H9 (cell line): ENCODE results near the gene CHMP4A. TPM values are rescaled to one million over a fixed set of nuclear protein-coding genes. Genes with fewer than 3 reads are reported as not detected.
"Not testable (repeated sequence)": the region's sequence is repeated elsewhere in the genome, so short reads cannot be mapped to it uniquely, and the experiment has no call there.

Experiments used
- DNase-seq: peaks from one replicate; pipeline ENCODE4 v3.0.0-alpha.2; 2017
- H2AFZ ChIP-seq: one replicate; pipeline ENCODE4 v1.6.1; 2013; ENCODE audit warnings: mild to moderate bottlenecking, low read length, control low read depth, moderate library complexity
- H2AK5ac ChIP-seq: 2 replicates; pipeline ENCODE4 v1.6.1; 2013; ENCODE audit warnings: low read length, control low read depth, mixed read lengths; ENCODE audit not compliant: insufficient read length
- H2BK120ac ChIP-seq: one replicate; pipeline ENCODE4 v1.6.1; 2013; ENCODE audit warnings: low read depth, mild to moderate bottlenecking, low read length, control low read depth, inconsistent platforms; ENCODE audit not compliant: poor library complexity, severe bottlenecking
- H2BK12ac ChIP-seq: 2 replicates; pipeline ENCODE4 v1.6.1; 2013; ENCODE audit warnings: low read length, control low read depth, mixed read lengths, low read depth; ENCODE audit not compliant: insufficient read length
- H2BK15ac ChIP-seq: 2 replicates; pipeline ENCODE4 v1.6.1; 2013; ENCODE audit warnings: low read depth, low read length, control low read depth
- H2BK20ac ChIP-seq: one replicate; pipeline ENCODE4 v1.6.1; 2013; ENCODE audit warnings: low read depth, mild to moderate bottlenecking, low read length, control low read depth, inconsistent platforms; ENCODE audit not compliant: poor library complexity, severe bottlenecking
- H2BK5ac ChIP-seq: 2 replicates; pipeline ENCODE4 v1.6.1; 2013; ENCODE audit warnings: low read length, control low read depth, mixed read lengths; ENCODE audit not compliant: insufficient read length
- H3K14ac ChIP-seq: 2 replicates; pipeline ENCODE4 v1.6.1; 2013; ENCODE audit warnings: low read length, control low read depth; ENCODE audit not compliant: insufficient read depth
- H3K18ac ChIP-seq: 2 replicates; pipeline ENCODE4 v1.6.1; 2013; ENCODE audit warnings: low read depth, mild to moderate bottlenecking, mixed read lengths, low read length, control low read depth; ENCODE audit not compliant: insufficient read length
- H3K23ac ChIP-seq: 2 replicates; pipeline ENCODE4 v1.6.1; 2013; ENCODE audit warnings: low read length, control low read depth, mixed read lengths, low read depth; ENCODE audit not compliant: insufficient read length
- H3K23me2 ChIP-seq: 2 replicates; pipeline ENCODE4 v1.6.1; 2013; ENCODE audit warnings: low read depth, mild to moderate bottlenecking, mixed read lengths, low read length, control low read depth; ENCODE audit not compliant: insufficient read length, poor library complexity, severe bottlenecking
- H3K27ac ChIP-seq: 2 replicates; pipeline ENCODE4 v1.5.1; 2013; ENCODE audit warnings: low read length, control low read depth, mixed read lengths, low read depth; ENCODE audit not compliant: insufficient read length
- H3K27me3 ChIP-seq: 2 replicates; pipeline ENCODE4 v1.6.1; 2013; ENCODE audit warnings: low read length, control low read depth, inconsistent platforms; ENCODE audit not compliant: insufficient read depth
- H3K4ac ChIP-seq: 2 replicates; pipeline ENCODE4 v1.6.1; 2013; ENCODE audit warnings: low read depth, mild to moderate bottlenecking, control low read depth, inconsistent platforms, low read length, moderate library complexity
- H3K4me1 ChIP-seq: 2 replicates; pipeline ENCODE4 v1.6.1; 2013; ENCODE audit warnings: low read length, control low read depth, inconsistent platforms; ENCODE audit not compliant: insufficient read depth
- H3K4me2 ChIP-seq: 2 replicates; pipeline ENCODE4 v1.6.1; 2013; ENCODE audit warnings: low read length, control low read depth, mixed read lengths; ENCODE audit not compliant: insufficient read length, insufficient read depth
- H3K56ac ChIP-seq: 2 replicates; pipeline ENCODE4 v1.6.1; 2013; ENCODE audit warnings: low read depth, mild to moderate bottlenecking, mixed read lengths, low read length, control low read depth; ENCODE audit not compliant: insufficient read length
- H3K79me1 ChIP-seq: 2 replicates; pipeline ENCODE4 v1.6.1; 2013; ENCODE audit warnings: low read depth, mild to moderate bottlenecking, moderate library complexity, low read length, control low read depth, inconsistent platforms; ENCODE audit not compliant: insufficient read depth, poor library complexity, severe bottlenecking
- H3K79me2 ChIP-seq: 2 replicates; pipeline ENCODE4 v1.6.1; 2013; ENCODE audit warnings: low read length, control low read depth, inconsistent platforms; ENCODE audit not compliant: insufficient read depth
- H3K9ac ChIP-seq: 2 replicates; pipeline ENCODE4 v1.6.1; 2013; ENCODE audit warnings: low read length, control low read depth, mixed read lengths; ENCODE audit not compliant: insufficient read length; ENCODE audit errors: extremely low read depth
- H3K9me3 ChIP-seq: one replicate; pipeline ENCODE4 v1.6.1; 2013; ENCODE audit warnings: low read depth, low read length, inconsistent platforms; ENCODE audit not compliant: control insufficient read depth
- H3T11ph ChIP-seq: one replicate; pipeline ENCODE4 v1.6.1; 2013; ENCODE audit warnings: mild to moderate bottlenecking, low read length, control low read depth, inconsistent platforms
- H4K20me1 ChIP-seq: one replicate; pipeline ENCODE4 v1.6.1; 2013; ENCODE audit not compliant: control insufficient read depth, insufficient read length, insufficient read depth
- H4K5ac ChIP-seq: 2 replicates; pipeline ENCODE4 v1.6.1; 2013; ENCODE audit warnings: low read depth, mild to moderate bottlenecking, mixed read lengths, low read length, control low read depth; ENCODE audit not compliant: insufficient read length
- H4K8ac ChIP-seq: replicated peaks from 2 replicates; pipeline ENCODE4 v1.6.1; 2013; ENCODE audit warnings: low read length, control low read depth, mixed read lengths, low read depth; ENCODE audit not compliant: insufficient read length
- H4K91ac ChIP-seq: 2 replicates; pipeline ENCODE4 v1.6.1; 2013; ENCODE audit warnings: low read depth, mild to moderate bottlenecking, moderate library complexity, mixed read lengths, low read length, control low read depth; ENCODE audit not compliant: insufficient read length
- H3K27ac Mint-ChIP-seq, 3 experiments: 2 replicates in 2 of 3; 3 replicates in 1 of 3; pipeline ENCODE4 v1.8.0; 2020 to 2021; ENCODE audit warnings: mixed read lengths in 3 of 3, mild to moderate bottlenecking in 1 of 3, moderate library complexity in 1 of 3
- H3K27me3 Mint-ChIP-seq: 2 replicates; pipeline ENCODE4 v1.8.0; 2021; ENCODE audit warnings: low read depth, mild to moderate bottlenecking, moderate library complexity, mixed read lengths
- H3K36me3 Mint-ChIP-seq, 3 experiments: 2 replicates in 2 of 3; 3 replicates in 1 of 3; pipeline ENCODE4 v1.8.0; 2020 to 2021; ENCODE audit warnings: low read depth in 3 of 3, mixed read lengths in 3 of 3; ENCODE audit not compliant: insufficient read depth in 1 of 3
- H3K4me1 Mint-ChIP-seq, 2 experiments: 2 replicates each; pipeline ENCODE4 v1.8.0; 2020; ENCODE audit warnings: mixed read lengths in 2 of 2
- H3K4me3 Mint-ChIP-seq, 2 experiments: 2 replicates in 1 of 2; 3 replicates in 1 of 2; pipeline ENCODE4 v1.8.0; 2020 to 2021; ENCODE audit warnings: mild to moderate bottlenecking in 2 of 2, mixed read lengths in 2 of 2, moderate library complexity in 1 of 2
- H3K9me3 Mint-ChIP-seq, 2 experiments: 2 replicates in 1 of 2; 3 replicates in 1 of 2; pipeline ENCODE4 v1.8.0; 2020; ENCODE audit warnings: mild to moderate bottlenecking in 2 of 2, mixed read lengths in 2 of 2, moderate library complexity in 1 of 2
- CTCF ChIP-seq: fragments of 200-600 bp; sonication (generic); conservative IDR thresholded peaks from 3 replicates; pipeline ENCODE4 v1.8.0; 2021; ENCODE audit warnings: antibody characterized with exemption, mild to moderate bottlenecking
- WGBS: extraction: QIAGEN DNeasy Blood & Tissue Kit; methylation state at CpG from one replicate; pipeline ENCODE4 v1.1.7; 2013; ENCODE audit warnings: missing lambda C conversion rate, low lambda C conversion rate, mixed read lengths; ENCODE audit not compliant: insufficient read length; ENCODE audit errors: extremely low coverage; 5-methylcytosine and 5-hydroxymethylcytosine counted together
- total RNA-seq: library from RNA; stranded (reverse); gene quantifications from 2 replicates; pipeline ENCODE4 v1.2.1, GENCODE V29; 2021

The CHMP4A gene
- total RNA-seq, 1 experiment from 2014 or later: 46.2 TPM

GRCh38 chr14:24246765-24247212 lies 33.5 kb upstream of the CHMP4A start:
- Mint-ChIP-seq H3K27ac (no peak overlapping the region; a peak in 1 of 7 replicates), H3K4me1 (peaks cover 9% of the 10 kb centered on the region in 2 experiments), H3K27me3 (peaks cover 8% of the 10 kb centered on the region; the same call in 1 of the 2 replicates), H3K9me3 (no peaks in the 10 kb centered on the region), H3K4me3 (no peak overlapping the region), H3K36me3 (no peaks in the 10 kb centered on the region; a peak in 2 of 7 replicates)
- Histone ChIP-seq H3K56ac (no peak overlapping the region), H2BK5ac (no peak overlapping the region), H3K9ac (no peak overlapping the region), H3K4ac (no peak overlapping the region), H3K4me2 (no peak overlapping the region), H3K79me1 (no peaks in the 10 kb centered on the region), H3K4me1 (no peaks in the 10 kb centered on the region), H2BK120ac (no peak overlapping the region), H3K23me2 (peaks cover 3% of the 10 kb centered on the region), H3K18ac (no peak overlapping the region), H4K8ac (no peak overlapping the region), H4K91ac (no peak overlapping the region), H3K14ac (no peak overlapping the region), H3T11ph (no peak overlapping the region), H4K5ac (no peak overlapping the region), H3K23ac (no peak overlapping the region), H2AFZ (no peak overlapping the region), H3K79me2 (no peaks in the 10 kb centered on the region), H4K20me1 (no peaks in the 10 kb centered on the region), H2BK20ac (no peak overlapping the region), H3K27ac (no peak overlapping the region), H3K9me3 (no peaks in the 10 kb centered on the region), H3K27me3 (no peaks in the 10 kb centered on the region), H2AK5ac (no peak overlapping the region), H2BK15ac (no peak overlapping the region), H2BK12ac (no peak overlapping the region)
- TF ChIP-seq CTCF: no peak
- no peak for DNase-seq
- no CpG with 5 or more reads among the region's 3 CpGs for WGBS

- not testable (repeated sequence) for H4K8ac ChIP-seq, H3K23ac ChIP-seq, H3K56ac ChIP-seq, H3K4me3 Mint-ChIP-seq, H3K27me3 Mint-ChIP-seq, DNase-seq, H3K9me3 Mint-ChIP-seq, H3K27ac ChIP-seq, H3K23me2 ChIP-seq, H4K5ac ChIP-seq, H2BK15ac ChIP-seq, H4K91ac ChIP-seq, H2AK5ac ChIP-seq, H3K9me3 ChIP-seq, H3K4ac ChIP-seq, H3K14ac ChIP-seq, H3K79me1 ChIP-seq, H2BK5ac ChIP-seq, H2BK12ac ChIP-seq, H2BK120ac ChIP-seq, H3K4me1 ChIP-seq, H4K20me1 ChIP-seq, H3T11ph ChIP-seq, H3K18ac ChIP-seq, H3K27me3 ChIP-seq, H3K36me3 Mint-ChIP-seq, H2BK20ac ChIP-seq, H3K79me2 ChIP-seq, H3K9ac ChIP-seq, H2AFZ ChIP-seq, H3K27ac Mint-ChIP-seq, H3K4me2 ChIP-seq
- no CpG with 5 or more reads among the region's 11 CpGs for WGBS
- peaks cover 11 to 12% of the 10 kb centered on the region in 2 experiments for H3K4me1 Mint-ChIP-seq
These were observed 32.1 kb upstream of the CHMP4A start for GRCh38 chr14:24245350-24245749.
